DOHH2 (cell line): ENCODE measurements around the gene CDO1.

Experiments
- EZH2phosphoT487 ChIP-seq: fragments of 200-600 bp; sonication (generic); IDR thresholded peaks from 2 replicates; pipeline ENCODE4 v1.6.1; 2017; ENCODE audit warnings: borderline replicate concordance, mild to moderate bottlenecking, antibody characterized with exemption, low read length, moderate library complexity, mixed read lengths
- TF ChIP-seq, protein P1 (sequence below): fragments of 200-600 bp; sonication (generic); IDR thresholded peaks from one replicate; pipeline ENCODE4 v1.5.1; 2014; ENCODE audit warnings: antibody characterized with exemption, mild to moderate bottlenecking, low read depth, low read length; ENCODE audit not compliant: poor library complexity, severe bottlenecking

DNA sequence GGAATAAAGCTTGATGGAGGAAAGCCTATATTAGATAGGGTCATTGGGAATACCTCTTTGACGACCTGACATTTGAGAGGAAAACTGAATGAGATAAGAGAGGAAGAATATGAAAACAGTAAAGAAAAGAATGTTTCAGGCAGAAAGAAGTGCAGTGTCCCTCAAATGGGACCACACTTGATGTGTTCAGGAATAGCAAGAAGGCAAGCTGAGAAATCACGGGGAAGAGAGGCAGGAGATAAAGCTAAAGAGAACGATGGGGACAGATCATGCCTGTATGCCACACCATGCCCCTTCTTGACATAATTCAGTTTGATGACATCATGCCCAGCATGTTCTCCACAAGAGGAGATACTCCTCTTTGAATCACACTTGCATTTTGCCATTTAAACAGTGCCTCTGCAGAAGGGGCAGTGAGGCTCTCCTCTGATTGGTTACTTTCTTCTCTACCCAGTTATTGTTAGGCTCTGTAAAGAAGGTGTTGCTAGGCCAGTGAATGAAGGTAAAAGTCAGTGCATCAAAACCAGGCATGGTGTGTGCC lies 32.9 kb upstream of the CDO1 start:
- TF ChIP-seq, protein P1, sequence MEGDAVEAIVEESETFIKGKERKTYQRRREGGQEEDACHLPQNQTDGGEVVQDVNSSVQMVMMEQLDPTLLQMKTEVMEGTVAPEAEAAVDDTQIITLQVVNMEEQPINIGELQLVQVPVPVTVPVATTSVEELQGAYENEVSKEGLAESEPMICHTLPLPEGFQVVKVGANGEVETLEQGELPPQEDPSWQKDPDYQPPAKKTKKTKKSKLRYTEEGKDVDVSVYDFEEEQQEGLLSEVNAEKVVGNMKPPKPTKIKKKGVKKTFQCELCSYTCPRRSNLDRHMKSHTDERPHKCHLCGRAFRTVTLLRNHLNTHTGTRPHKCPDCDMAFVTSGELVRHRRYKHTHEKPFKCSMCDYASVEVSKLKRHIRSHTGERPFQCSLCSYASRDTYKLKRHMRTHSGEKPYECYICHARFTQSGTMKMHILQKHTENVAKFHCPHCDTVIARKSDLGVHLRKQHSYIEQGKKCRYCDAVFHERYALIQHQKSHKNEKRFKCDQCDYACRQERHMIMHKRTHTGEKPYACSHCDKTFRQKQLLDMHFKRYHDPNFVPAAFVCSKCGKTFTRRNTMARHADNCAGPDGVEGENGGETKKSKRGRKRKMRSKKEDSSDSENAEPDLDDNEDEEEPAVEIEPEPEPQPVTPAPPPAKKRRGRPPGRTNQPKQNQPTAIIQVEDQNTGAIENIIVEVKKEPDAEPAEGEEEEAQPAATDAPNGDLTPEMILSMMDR: no peak
- no peak for TF ChIP-seq EZH2phosphoT487
